Measurements from ENCODE around the gene LDOC1. TPM values are rescaled to one million over a fixed set of nuclear protein-coding genes. Genes with fewer than 3 reads are reported as not detected.

The LDOC1 gene
- total and polyA plus RNA-seq, 4 experiments from 2014 or later: 18.4 to 37.2 (median 23.1) TPM

- no peak for DNase-seq
- no peak overlapping the region for H3K4me3 Mint-ChIP-seq
- no peak overlapping the region for H3K4me3 ChIP-seq (ENCODE audit: low read length in 2 of 2)
- H3K27ac Mint-ChIP-seq: no peak overlapping the region
- H3K4me1 ChIP-seq (ENCODE audit: insufficient read depth, low read length): no peaks in the 10 kb centered on the region
- no peaks in the 10 kb centered on the region for H3K36me3 Mint-ChIP-seq
- H3K4me1 Mint-ChIP-seq: no peaks in the 10 kb centered on the region
- no peaks in the 10 kb centered on the region for H3K9me3 ChIP-seq (ENCODE audit: control insufficient read depth in 1 of 2, low read length in 2 of 2)
- no peaks in the 10 kb centered on the region for H3K36me3 ChIP-seq (ENCODE audit: insufficient read depth, low read length)
- intact Hi-C loops (cut with micrococcal nuclease): no loop called here
- ChIA-PET POLR2A (ENCODE audit: partially characterized antibody) (no interaction called here), CTCF (ENCODE audit: partially characterized antibody) (no interaction called here)
- no peak overlapping the region for H3K27ac ChIP-seq (ENCODE audit: low read depth, low read length)
- no peaks in the 10 kb centered on the region for H3K9me3 Mint-ChIP-seq
- H3K27me3 Mint-ChIP-seq: no peaks in the 10 kb centered on the region
- H3K27me3 ChIP-seq (ENCODE audit: insufficient read depth, low read length): no peaks in the 10 kb centered on the region
Observed at GRCh38 chrX:141127146-141127545, 49.8 kb downstream of the LDOC1 start.

Other genes starting within 250 kb of the LDOC1 start
- not detected for gene SPANXB1, start 174.5 kb downstream of the LDOC1 start, total RNA-seq
- not detected for gene SPANXB1, start 174.5 kb downstream of the LDOC1 start, polyA plus RNA-seq
- gene SPANXC, start 65.4 kb upstream of the LDOC1 start, total RNA-seq: not detected
- gene SPANXC, start 65.4 kb upstream of the LDOC1 start, polyA plus RNA-seq: not detected